Gastrocnemius medialis (tissue), 4 donors: ENCODE results near the gene CHMP2A. TPM values are rescaled to one million over a fixed set of nuclear protein-coding genes. Genes with fewer than 3 reads are reported as not detected.

ENCODE experiments used
- ATAC-seq, 2 donors: fragments of 150-250 bp; one replicate each; pipeline ENCODE4 v1.9.1; 2016
- DNase-seq, 2 donors: peaks; one replicate each; pipeline ENCODE4 v3.0.0-alpha.2; 2019
- H3K27ac ChIP-seq, 4 donors: fragments of 200-600 bp; sonication (generic); 1 replicate in 1 of 4; 2 replicates in 3 of 4; pipeline ENCODE4 v1.5.1; 2016 to 2018; ENCODE audit warnings: mild to moderate bottlenecking in 2 of 4, moderate library complexity in 1 of 4
- H3K27me3 ChIP-seq, 3 donors: fragments of 200-600 bp; sonication (generic) in 2 of 3; 1 replicate in 1 of 3; 2 replicates in 2 of 3; pipeline versions ENCODE4 v1.5.1 to v1.6.0; 2016 to 2019; ENCODE audit warnings: mild to moderate bottlenecking in 1 of 3, moderate library complexity in 1 of 3
- H3K36me3 ChIP-seq, 2 donors: fragments of 200-600 bp; sonication (generic) in 1 of 2; one replicate each; pipeline ENCODE4 v1.5.1; 2017 to 2018
- H3K4me1 ChIP-seq, 2 donors: fragments of 200-600 bp; sonication (generic) in 1 of 2; one replicate each; pipeline ENCODE4 v1.5.1; 2016 to 2017; ENCODE audit warnings: mild to moderate bottlenecking in 2 of 2
- H3K4me3 ChIP-seq, 4 donors: fragments of 200-600 bp; sonication (generic) in 3 of 4; 1 replicate in 1 of 4; 2 replicates in 3 of 4; pipeline ENCODE4 v1.5.1; 2016 to 2019; ENCODE audit warnings: mild to moderate bottlenecking in 2 of 4
- H3K9me3 ChIP-seq, 3 donors: fragments of 200-600 bp; sonication (generic) in 2 of 3; 1 replicate in 1 of 3; 2 replicates in 2 of 3; pipeline ENCODE4 v1.5.1; 2016 to 2019
- POLR2A ChIP-seq, 2 donors: fragments of 450-650 bp; IDR thresholded peaks; one replicate each; pipeline ENCODE4 v1.6.1; 2017; ENCODE audit warnings: antibody characterized with exemption in 2 of 2, mild to moderate bottlenecking in 2 of 2, moderate library complexity in 2 of 2
- in situ Hi-C, 4 donors: fragments of 200-750 bp; cut with MboI; loops; one replicate each; pipeline versions ENCODE4 v1.15.0 to v1.8.0; 2017; ENCODE audit warnings: low sequenced_read_pairs in 4 of 4
- intact Hi-C: fragments of 100-400 bp; cut with DNase I; formaldehyde crosslinking; loops from one replicate; pipeline ENCODE4 v1.15.1; 2023; ENCODE audit warnings: low total_unique reads
- total RNA-seq, 4 donors: library from RNA; depleted of rRNA; stranded (reverse); fragments of >200 nt; gene quantifications; one replicate each; pipeline versions ENCODE4 v1.1.0 to v1.2.3, GENCODE V29; 2016
- TF ChIP-seq, protein P1 (sequence below), 5 experiments: fragments of 450-650 bp in 3 of 5; fragments of 200-600 bp in 2 of 5; sonication (generic) in 2 of 5; IDR thresholded peaks in 4 of 5; conservative IDR thresholded peaks in 1 of 5; 1 replicate in 4 of 5; 2 replicates in 1 of 5; pipeline ENCODE4 v1.5.1; 2016 to 2019; ENCODE audit warnings: antibody characterized with exemption in 5 of 5, mild to moderate bottlenecking in 3 of 5, moderate library complexity in 3 of 5

Gene CHMP2A
- total RNA-seq, 4 donors from 2014 or later: 82.3 to 165 (median 113) TPM

- Histone ChIP-seq H3K4me1 (peaks cover 41 to 61% of the 10 kb centered on the region in 2 donors), H3K27ac (peak overlapping the region; percentile 97 to 99 (median 97)), H3K27me3 (no peaks in the 10 kb centered on the region), H3K4me3 (peak overlapping the region; percentile 72 to 95 (median 84)), H3K36me3 (peaks cover 0 to 28% of the 10 kb centered on the region in 2 donors), H3K9me3 (no peaks in the 10 kb centered on the region)
- ATAC-seq: no peak
- no peak for DNase-seq
- intact Hi-C loops: no loop called here
- in situ Hi-C loops: no loop called here
- TF ChIP-seq POLR2A (IDR thresholded peaks at IDR 0.05): no peak
- TF ChIP-seq, protein P1, sequence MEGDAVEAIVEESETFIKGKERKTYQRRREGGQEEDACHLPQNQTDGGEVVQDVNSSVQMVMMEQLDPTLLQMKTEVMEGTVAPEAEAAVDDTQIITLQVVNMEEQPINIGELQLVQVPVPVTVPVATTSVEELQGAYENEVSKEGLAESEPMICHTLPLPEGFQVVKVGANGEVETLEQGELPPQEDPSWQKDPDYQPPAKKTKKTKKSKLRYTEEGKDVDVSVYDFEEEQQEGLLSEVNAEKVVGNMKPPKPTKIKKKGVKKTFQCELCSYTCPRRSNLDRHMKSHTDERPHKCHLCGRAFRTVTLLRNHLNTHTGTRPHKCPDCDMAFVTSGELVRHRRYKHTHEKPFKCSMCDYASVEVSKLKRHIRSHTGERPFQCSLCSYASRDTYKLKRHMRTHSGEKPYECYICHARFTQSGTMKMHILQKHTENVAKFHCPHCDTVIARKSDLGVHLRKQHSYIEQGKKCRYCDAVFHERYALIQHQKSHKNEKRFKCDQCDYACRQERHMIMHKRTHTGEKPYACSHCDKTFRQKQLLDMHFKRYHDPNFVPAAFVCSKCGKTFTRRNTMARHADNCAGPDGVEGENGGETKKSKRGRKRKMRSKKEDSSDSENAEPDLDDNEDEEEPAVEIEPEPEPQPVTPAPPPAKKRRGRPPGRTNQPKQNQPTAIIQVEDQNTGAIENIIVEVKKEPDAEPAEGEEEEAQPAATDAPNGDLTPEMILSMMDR (IDR thresholded peaks at IDR 0.05 in 4 of 5, conservative IDR thresholded peaks at IDR 0.05 in 1 of 5): no peak
Observed at GRCh38 chr19:58556622-58557220, 1.8 kb upstream of the CHMP2A start.

- peak overlapping the region in 3 of 4 donors; percentile 45 to 84 (median 83) for H3K4me3 ChIP-seq
- intact Hi-C loops: loop anchor here (1.0 kb wide), 1 partner anchor 17 kb away; the partner anchor contains the start of gene MZF1
- DNase-seq (no peak), ATAC-seq (no peak)
- H3K4me1 ChIP-seq: peaks cover 41 to 57% of the 10 kb centered on the region in 2 donors
- no peaks in the 10 kb centered on the region for H3K27me3 ChIP-seq
- no peak for TF ChIP-seq POLR2A (IDR thresholded peaks at IDR 0.05)
- TF ChIP-seq, protein P1 (IDR thresholded peaks at IDR 0.05 in 4 of 5, conservative IDR thresholded peaks at IDR 0.05 in 1 of 5): no peak
- no peaks in the 10 kb centered on the region for H3K9me3 ChIP-seq
- in situ Hi-C loops: no loop called here
- peak overlapping the region; percentile 97 to 99 (median 97) for H3K27ac ChIP-seq
- H3K36me3 ChIP-seq: peaks cover 0 to 34% of the 10 kb centered on the region in 2 donors
Observed at GRCh38 chr19:58555920-58556621, 1.2 kb upstream of the CHMP2A start.

DNA sequence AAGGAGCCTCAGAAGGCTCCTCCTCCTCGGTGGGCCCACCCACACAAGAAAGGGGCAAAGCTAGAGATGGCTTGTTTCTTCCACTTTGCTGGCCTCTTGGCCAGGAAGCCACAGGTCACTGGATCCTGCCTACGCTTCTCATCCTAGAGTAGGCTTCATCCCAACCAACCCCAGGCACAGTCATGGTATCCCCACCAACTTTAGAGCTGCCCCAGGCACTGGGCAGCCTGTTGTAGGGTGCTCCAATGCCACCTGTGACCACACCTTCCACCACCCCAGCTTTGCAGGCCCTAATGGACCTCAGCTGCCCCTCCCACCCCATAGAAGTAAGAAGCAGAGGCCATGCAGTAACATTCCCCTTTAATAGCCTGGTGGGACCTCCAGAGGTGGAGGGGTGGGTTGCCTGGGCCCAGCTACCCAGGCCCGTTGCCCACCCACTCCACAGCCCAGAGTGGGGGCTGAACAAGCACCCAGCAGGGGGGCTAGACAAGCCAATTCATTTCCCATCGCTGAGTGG is 522 bp upstream of the CHMP2A start:
- no peaks in the 10 kb centered on the region for H3K9me3 ChIP-seq
- peaks cover 40 to 51% of the 10 kb centered on the region in 2 donors for H3K4me1 ChIP-seq
- ATAC-seq: no peak
- peak overlapping the region; percentile 97 to 99 (median 97) for H3K27ac ChIP-seq
- intact Hi-C loops: loop anchor here (1.0 kb wide), 1 partner anchor 18 kb away; the partner anchor contains the start of gene MZF1
- in situ Hi-C loops: no loop called here
- H3K4me3 ChIP-seq: peak overlapping the region; percentile 45 to 84 (median 77)
- no peak for DNase-seq
- TF ChIP-seq, protein P1 (IDR thresholded peaks at IDR 0.05 in 4 of 5, conservative IDR thresholded peaks at IDR 0.05 in 1 of 5): no peak
- no peak for TF ChIP-seq POLR2A (IDR thresholded peaks at IDR 0.05)
- no peaks in the 10 kb centered on the region for H3K27me3 ChIP-seq
- peaks cover 0 to 41% of the 10 kb centered on the region in 2 donors for H3K36me3 ChIP-seq

DNA sequence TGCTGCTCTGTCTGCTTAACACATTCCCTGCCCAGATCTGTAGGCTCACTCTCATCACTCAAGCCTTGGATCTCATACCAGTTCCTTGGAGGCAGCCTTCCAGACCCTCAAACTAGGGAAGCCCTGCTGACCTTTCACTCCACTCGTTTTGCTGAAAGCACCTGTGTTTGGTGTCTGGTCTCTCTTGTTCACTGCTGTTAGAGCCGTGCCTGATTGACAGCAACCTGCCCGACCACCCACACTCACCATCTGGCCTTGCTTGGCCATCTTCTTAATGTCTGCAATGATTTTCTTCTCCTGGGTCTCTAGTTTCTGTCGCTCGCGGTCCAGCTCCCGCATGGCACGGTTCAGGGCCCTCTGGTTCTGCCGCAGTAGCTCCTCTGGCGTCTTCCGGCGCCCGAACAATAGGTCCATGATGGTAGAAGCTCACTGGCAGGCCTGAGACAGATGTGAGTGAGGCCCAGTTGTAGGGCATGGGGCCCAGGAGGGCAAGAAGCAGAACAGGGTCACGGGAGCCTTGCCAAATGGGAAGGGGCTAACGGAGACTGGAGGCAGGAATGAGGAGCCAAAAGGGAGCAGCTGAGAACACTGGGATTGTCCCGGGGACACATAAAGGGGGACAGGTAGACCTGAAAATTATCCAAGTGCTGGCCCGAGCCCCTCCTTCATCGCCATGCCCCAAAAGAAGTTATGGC is 959 bp downstream of the CHMP2A start:
- Histone ChIP-seq H3K4me3 (peak overlapping the region; percentile 71 to 92 (median 84)), H3K27ac (peak overlapping the region; percentile 97 to 99 (median 97)), H3K9me3 (no peaks in the 10 kb centered on the region), H3K36me3 (peaks cover 0 to 56% of the 10 kb centered on the region in 2 donors), H3K4me1 (peaks cover 32 to 41% of the 10 kb centered on the region in 2 donors), H3K27me3 (no peaks in the 10 kb centered on the region)
- DNase-seq (no peak), ATAC-seq (no peak)
- intact Hi-C loops: no loop called here
- TF ChIP-seq POLR2A (IDR thresholded peaks at IDR 0.05): no peak
- TF ChIP-seq, protein P1 (IDR thresholded peaks at IDR 0.05 in 4 of 5, conservative IDR thresholded peaks at IDR 0.05 in 1 of 5): no peak
- in situ Hi-C loops: no loop called here
